Peyer's patch (tissue), 4 donors: ENCODE results near the gene SLC26A3.

Experiments used
- CTCF ChIP-seq, 6 experiments: fragments of 450-650 bp in 4 of 6; fragments of 200-600 bp in 2 of 6; sonication (generic) in 1 of 6; IDR thresholded peaks; one replicate each; pipeline ENCODE4 v1.5.1; 2017 to 2019; ENCODE audit warnings: antibody characterized with exemption in 6 of 6, mild to moderate bottlenecking in 3 of 6, moderate library complexity in 1 of 6
- POLR2A ChIP-seq, 2 donors: fragments of 450-650 bp; IDR thresholded peaks; one replicate each; pipeline ENCODE4 v1.5.1; 2017; ENCODE audit warnings: antibody characterized with exemption in 2 of 2, mild to moderate bottlenecking in 2 of 2, moderate library complexity in 2 of 2

GRCh38 chr7:107830420-107830819 lies 27.4 kb upstream of the SLC26A3 start:
- TF ChIP-seq CTCF (IDR thresholded peaks at IDR 0.05), result no peak
- TF ChIP-seq POLR2A (IDR thresholded peaks at IDR 0.05), result no peak
